Activated naive CD4-positive, alpha-beta T cell (primary cell): ENCODE results near the gene PID1.
"Not testable (repeated sequence)": the region's sequence is repeated elsewhere in the genome, so short reads cannot be mapped to it uniquely, and the experiment has no call there.

Experiments used
- DNase-seq, 4 experiments: peaks; one replicate each; lab custom pipeline; 2025; lab: John Stamatoyannopoulos, UW

The PID1 gene

DNA sequence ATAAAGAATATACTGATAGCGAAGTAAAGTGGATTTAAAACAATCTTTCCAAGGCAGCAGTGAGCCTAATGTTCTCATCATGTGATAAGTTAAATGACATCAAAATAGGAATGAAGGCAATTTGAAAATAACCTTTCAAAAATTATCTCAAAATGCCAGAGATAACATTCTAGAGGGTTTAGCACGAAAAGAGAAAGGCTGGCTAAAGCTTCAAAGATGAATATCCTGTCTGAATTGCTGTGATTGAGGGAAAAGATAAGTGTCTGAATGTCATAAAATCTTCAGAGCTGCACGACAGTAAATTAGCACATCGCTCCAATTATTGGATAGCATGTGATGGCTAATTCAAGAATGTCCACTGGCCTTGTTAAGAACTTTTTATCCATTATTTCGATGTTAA lies 159.3 kb downstream of the PID1 start:
- DNase-seq, result no peak

DNA sequence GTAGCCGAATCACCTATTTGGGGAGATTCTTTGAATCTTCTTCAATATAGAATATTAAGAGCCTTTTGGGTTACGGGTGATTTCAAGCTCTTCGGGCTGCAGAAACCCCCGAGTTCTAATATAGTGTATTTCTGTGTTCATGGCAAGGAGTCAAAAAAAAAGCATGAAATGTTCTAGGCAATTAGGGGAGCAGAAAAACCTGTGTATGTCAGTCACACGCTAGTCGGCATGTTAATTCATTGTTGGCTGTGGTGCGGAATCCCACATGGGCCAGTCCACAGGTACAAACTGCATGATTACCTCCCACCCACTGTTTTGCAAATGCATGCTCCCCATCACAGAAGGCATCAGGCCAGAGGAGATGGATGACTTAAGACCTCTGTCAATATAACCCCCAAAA lies 161.9 kb downstream of the PID1 start:
- DNase-seq, result no peak

GRCh38 chr2:229107601-229108000 lies 163.5 kb downstream of the PID1 start:
- no peak for DNase-seq

DNA sequence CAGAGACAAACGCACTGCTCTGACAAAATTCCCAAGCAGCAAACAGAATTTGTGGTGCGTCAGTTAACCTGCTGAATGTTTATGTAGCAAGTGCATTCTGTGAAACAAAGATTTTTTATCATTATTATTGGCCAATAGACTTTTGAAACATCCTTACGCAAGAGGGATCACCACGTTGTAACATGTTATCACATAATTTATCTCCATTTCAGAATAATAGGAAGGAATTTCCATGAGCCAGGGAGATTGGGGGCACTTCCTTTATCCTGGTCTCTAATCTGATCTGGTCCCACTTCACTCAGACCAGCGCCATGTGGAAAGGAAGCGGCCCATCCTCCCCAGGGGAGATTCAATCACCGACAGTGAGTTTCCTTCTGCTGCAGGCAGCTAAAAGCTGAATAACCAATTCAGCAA lies 166.1 kb downstream of the PID1 start:
- no peak for DNase-seq

- DNase-seq, result no peak
These were observed 167.1 kb downstream of the PID1 start for GRCh38 chr2:229104025-229104424.

GRCh38 chr2:229101314-229101713 lies 169.8 kb downstream of the PID1 start:
- no peak for DNase-seq

- no peak for DNase-seq
These were observed 171.9 kb downstream of the PID1 start for GRCh38 chr2:229099231-229099630.

DNA sequence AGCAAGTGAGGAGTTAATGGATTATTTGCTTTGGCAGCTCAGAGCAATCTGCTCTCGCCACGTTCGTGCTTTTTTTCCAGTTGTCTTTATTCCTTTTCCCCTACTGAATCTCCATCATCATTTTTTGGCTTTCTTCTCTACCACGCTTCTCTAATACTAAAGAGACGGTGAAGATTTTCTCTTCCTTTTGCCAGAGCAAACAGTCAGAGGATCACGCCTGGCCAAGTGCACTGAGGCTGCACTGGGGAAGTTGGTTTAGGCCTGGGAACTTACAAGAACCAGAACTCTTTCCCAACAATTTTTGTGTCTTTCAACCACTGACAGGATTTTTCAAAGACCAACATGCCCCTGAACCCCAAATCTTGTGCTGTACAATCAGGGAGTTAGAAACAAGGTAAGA lies 172.3 kb downstream of the PID1 start:
- no peak for DNase-seq

- no peak for DNase-seq
These were observed 174.5 kb downstream of the PID1 start for GRCh38 chr2:229096409-229097066.

- no peak for DNase-seq
These were observed 175.6 kb downstream of the PID1 start for GRCh38 chr2:229095472-229095871.

GRCh38 chr2:229090225-229090624 lies 180.9 kb downstream of the PID1 start:
- DNase-seq, result no peak

DNA sequence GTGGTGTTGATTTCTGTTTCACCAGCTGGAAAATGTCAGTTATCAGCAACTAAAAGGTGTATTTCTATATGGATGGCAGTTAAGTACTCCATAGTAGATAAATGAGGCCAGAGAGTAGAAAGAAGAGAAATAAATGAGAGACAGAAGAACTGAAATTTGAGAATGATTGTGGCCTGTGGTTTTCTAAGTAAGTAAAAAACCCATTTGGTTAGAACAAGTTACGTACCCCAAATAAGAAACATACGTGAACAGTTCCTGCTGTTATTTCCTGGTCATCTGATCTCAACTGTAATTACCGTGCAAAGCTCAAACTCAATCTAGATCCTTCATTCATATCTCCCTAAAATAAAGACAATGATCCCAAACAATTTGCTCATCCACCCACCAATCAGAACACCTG lies 181.3 kb downstream of the PID1 start:
- no peak for DNase-seq

GRCh38 chr2:229088966-229089700 lies 182.0 kb downstream of the PID1 start:
- no peak for DNase-seq

DNA sequence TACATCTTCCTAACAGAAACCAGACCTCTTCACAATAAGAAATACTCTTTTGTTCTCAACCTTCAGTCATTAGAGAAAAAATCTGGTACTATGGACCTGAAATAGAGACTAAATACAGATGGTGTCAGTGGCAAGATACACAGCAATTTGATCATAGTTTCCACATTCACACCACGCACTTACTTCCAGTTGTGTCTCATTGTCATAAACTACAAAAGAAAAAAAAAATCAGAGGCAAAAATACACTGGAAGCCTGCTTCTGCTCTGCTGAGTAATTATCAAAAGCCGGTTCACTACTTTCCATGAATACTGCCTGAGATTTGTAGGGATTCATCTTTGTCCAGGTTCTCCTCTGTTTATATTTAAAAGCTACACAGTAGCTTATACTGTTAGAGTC lies 182.6 kb downstream of the PID1 start:
- DNase-seq, result no peak

DNA sequence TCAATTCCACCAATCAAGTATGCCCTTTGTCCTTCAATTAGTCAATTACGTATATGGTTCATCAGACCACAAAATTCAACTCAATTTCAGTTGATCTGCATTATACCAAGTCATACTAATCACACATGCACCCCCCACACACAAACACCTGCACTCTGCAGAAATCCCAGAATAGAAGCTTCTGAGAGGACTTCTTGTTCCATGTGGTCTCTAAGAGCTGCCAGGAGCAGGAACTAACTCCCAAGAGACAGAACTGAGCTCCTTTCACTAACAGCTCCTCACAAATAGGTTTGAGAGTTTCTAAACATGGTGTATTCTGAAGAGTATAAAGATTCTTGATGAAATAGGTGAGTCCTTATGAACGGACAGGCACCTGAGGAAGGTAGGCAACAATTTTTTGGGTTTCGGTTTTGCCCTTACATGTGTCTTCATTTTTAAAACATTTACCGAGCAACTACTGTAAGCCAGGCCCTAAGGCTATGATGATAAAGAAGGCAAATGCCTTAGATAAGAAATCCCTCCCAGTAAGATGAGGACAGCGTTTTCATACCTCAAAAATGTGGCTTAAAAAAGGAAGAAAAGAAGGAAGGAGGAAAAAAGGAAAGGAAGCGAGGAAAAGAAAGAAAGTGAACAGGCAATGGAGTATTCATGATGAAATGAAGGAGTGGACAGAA lies 183.1 kb downstream of the PID1 start:
- no peak for DNase-seq

- no peak for DNase-seq
These were observed 183.8 kb downstream of the PID1 start for GRCh38 chr2:229087267-229087666.

DNA sequence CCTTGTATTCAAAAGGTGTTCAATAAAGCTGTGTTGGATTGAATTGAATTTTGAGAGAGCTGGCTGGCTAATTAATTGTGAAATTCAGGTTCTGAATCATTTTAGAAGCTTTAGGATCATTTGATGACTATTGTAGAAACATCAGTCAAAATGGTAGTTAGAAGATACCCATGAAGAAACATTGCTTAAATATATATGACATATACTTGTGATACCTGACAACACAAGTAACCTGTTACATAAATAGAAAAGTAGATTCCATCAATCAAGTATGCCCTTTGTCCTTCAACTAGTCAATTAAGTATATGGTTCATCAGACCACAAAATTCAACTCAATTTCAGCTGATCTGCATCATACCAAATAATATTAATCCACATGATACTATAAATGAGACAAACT lies 185.6 kb downstream of the PID1 start:
- DNase-seq, result no peak

DNA sequence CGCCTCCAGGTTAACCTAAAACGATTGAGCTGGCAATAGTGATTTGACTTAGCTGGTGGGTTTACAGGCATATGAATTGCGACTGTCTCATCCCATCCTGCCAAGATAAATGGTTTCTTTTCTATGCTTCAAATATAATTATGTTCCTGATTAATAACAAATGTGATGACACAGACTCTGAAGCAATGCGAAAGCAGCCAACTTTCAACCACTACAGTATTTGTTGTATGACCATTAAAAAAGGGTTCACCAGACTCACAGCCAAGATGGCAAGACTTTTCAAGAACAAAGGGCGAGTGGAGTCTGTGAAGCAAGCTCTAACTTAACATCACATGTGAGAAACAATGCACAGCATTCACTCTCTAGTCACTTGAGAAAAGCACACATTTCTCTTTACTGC lies 186.6 kb downstream of the PID1 start:
- DNase-seq, result no peak

- DNase-seq, result no peak
These were observed 187.3 kb downstream of the PID1 start for GRCh38 chr2:229083606-229084340.

DNA sequence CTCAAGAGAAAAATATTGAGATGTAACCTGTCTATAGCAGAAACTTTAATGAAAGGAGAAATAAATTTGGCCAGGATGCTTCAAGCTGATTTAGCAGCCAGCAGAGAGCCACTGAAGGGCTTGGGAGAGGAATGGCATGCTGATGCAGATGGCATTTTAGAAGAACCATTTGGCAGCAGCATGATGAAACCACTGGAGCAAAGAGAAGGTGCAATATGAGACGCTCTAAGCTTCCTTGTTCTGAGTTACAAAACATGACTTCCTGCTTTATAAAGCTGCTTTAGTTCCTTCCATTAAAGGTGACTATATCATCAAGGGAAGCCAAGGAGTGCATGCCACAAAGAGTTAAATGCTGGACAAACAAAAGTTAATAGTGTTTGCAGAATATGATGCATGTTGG lies 189.7 kb downstream of the PID1 start:
- DNase-seq, result no peak

DNA sequence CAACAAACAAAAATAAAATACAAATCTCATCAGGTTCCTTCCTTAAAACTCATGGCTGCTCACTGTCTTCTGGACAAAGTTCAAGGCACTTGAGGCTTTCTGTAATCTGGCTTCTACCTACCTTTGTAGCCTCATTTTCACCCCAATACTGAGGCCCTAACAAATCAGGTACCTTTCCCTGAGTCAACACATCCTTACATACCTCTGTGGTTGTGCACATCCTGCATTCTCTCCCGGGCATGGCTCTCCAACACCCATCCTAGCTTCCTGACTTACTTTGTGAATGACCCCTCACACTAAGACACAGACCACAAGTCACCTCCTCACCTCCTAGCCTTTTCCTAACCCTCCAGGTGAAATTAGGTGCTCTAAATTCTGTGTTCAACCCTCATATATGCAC lies 190.9 kb downstream of the PID1 start:
- DNase-seq, result no peak

DNA sequence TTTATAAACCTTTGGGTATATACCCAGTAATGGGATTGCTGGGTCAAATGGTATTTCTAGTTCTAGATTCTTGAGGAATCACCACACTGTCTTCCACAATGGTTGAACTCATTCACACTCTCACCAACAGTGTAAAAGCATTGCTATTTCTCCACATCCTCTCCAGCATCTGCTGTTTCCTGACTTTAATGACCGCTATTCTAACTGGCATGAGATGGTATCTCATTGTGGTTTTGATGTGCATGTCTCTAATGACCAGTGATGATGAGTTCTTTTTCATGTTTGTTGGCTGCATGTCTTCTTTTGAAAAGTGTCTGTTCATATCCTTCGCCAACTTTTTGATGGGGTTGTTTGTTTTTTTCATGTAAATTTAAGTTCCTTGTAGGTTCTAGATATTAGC lies 194.2 kb downstream of the PID1 start:
- not testable (repeated sequence) for DNase-seq

GRCh38 chr2:229073935-229074334 lies 197.2 kb downstream of the PID1 start:
- DNase-seq, result no peak
